A549 (cell line): ENCODE measurements around the gene TASP1. TPM values are rescaled to one million over a fixed set of nuclear protein-coding genes. Genes with fewer than 3 reads are reported as not detected.

Experiments
- ATAC-seq, 2 experiments: fragments of 200-7000 bp in 1 of 2; fragments of >200 bp in 1 of 2; cut with Nextera tagmentation in 1 of 2; cut with Tn5 transposase in 1 of 2; 3 replicates each; pipeline versions ENCODE4 v1.8.0 to v1.9.1; 2018 to 2020; ENCODE audit warnings: mild to moderate bottlenecking in 1 of 2, moderate library complexity in 1 of 2
- CTCF ChIA-PET: fragments of 300-600 bp; sonication (Branson Sonifier 250); formaldehyde crosslinking; extraction: SDS; loops from one replicate; lab custom pipeline; 2021; ENCODE audit warnings: antibody characterized with exemption, inconsistent platforms; lab: Yijun Ruan, JAX
- POLR2A ChIA-PET: fragments of 350-600 bp; formaldehyde crosslinking; extraction: SDS; loops from one replicate; lab custom pipeline; 2021; ENCODE audit warnings: antibody characterized with exemption, inconsistent platforms; lab: Yijun Ruan, JAX
- DNase-seq, 2 experiments: peaks; one replicate each; pipeline versions ENCODE4 v3.0.0 to v3.0.0-alpha.2; 2011 to 2016; ENCODE audit warnings: low read depth in 1 of 2, low spot score in 1 of 2
- FAIRE-seq: peaks from 2 replicates; lab custom pipeline; 2011; peaks lifted over from hg19 to GRCh38; lab: Jason Lieb, UNC
- H3K27ac ChIP-seq, 2 experiments: fragments of >200 bp; sonication (Bioruptor Twin); formaldehyde crosslinking; 3 replicates each; pipeline ENCODE4 v1.5.1; 2016 to 2017
- H3K4me1 ChIP-seq: fragments of >200 bp; sonication (Bioruptor Twin); formaldehyde crosslinking; 3 replicates; pipeline ENCODE4 v1.6.1; 2016
- H3K4me2 ChIP-seq: fragments of >200 bp; sonication (Bioruptor Twin); formaldehyde crosslinking; 3 replicates; pipeline ENCODE4 v1.6.1; 2016
- H3K4me3 ChIP-seq: fragments of >200 bp; sonication (Bioruptor Twin); formaldehyde crosslinking; 3 replicates; pipeline ENCODE4 v1.5.1; 2016
- H3K9me3 ChIP-seq: fragments of >200 bp; sonication (Bioruptor Twin); formaldehyde crosslinking; 3 replicates; pipeline ENCODE4 v1.6.1; 2016
- CBX2 ChIP-seq: fragments of 200-600 bp; sonication (generic); IDR thresholded peaks from 2 replicates; pipeline ENCODE4 v1.6.1; 2016; ENCODE audit warnings: low read depth, mild to moderate bottlenecking, borderline replicate concordance
- CEBPB ChIP-seq, 2 experiments: fragments of >200 bp in 1 of 2; sonication (Bioruptor Twin) in 1 of 2; formaldehyde crosslinking in 1 of 2; IDR thresholded peaks; 2 replicates each; pipeline ENCODE4 v1.6.1; 2012 to 2016
- CHD2 ChIP-seq: fragments of 150-350 bp; IDR thresholded peaks from 2 replicates; pipeline ENCODE4 v1.6.1; 2014; ENCODE audit warnings: low read length; ENCODE audit not compliant: partially characterized antibody
- EP300 ChIP-seq, 2 experiments: fragments of >200 bp; sonication (Bioruptor Twin); formaldehyde crosslinking; IDR thresholded peaks; 2 replicates in 1 of 2; 3 replicates in 1 of 2; pipeline ENCODE4 v1.6.1; 2016 to 2017
- ESRRA ChIP-seq: fragments of 150-350 bp; IDR thresholded peaks from 2 replicates; pipeline ENCODE4 v1.6.1; 2014; ENCODE audit warnings: mild to moderate bottlenecking, low read length, borderline replicate concordance
- FOSL2 ChIP-seq, 2 experiments: fragments of 450-650 bp in 1 of 2; fragments of >200 bp in 1 of 2; sonication (Bioruptor Twin) in 1 of 2; formaldehyde crosslinking; IDR thresholded peaks; 2 replicates each; pipeline versions ENCODE4 v1.5.0 to v1.6.1; 2016 to 2020; ENCODE audit warnings: mild to moderate bottlenecking in 1 of 2, moderate library complexity in 1 of 2
- MAFK ChIP-seq: fragments of 450-650 bp; IDR thresholded peaks from 2 replicates; pipeline ENCODE4 v1.6.1; 2014; ENCODE audit not compliant: partially characterized antibody
- NFE2L2 ChIP-seq: fragments of 150-350 bp; conservative IDR thresholded peaks from 2 replicates; pipeline ENCODE4 v1.6.1; 2014; ENCODE audit warnings: low read length
- NPAS2 ChIP-seq: fragments of 250-450 bp; sonication (Bioruptor Pico); IDR thresholded peaks from 2 replicates; pipeline ENCODE4 v1.8.0; 2022; ENCODE audit warnings: mild to moderate bottlenecking, moderate library complexity, borderline replicate concordance
- RNF2 ChIP-seq: fragments of 200-600 bp; sonication (generic); IDR thresholded peaks from 2 replicates; pipeline ENCODE4 v1.6.1; 2016; ENCODE audit warnings: low read depth, mild to moderate bottlenecking, antibody characterized with exemption, moderate library complexity, borderline replicate concordance
- TFCP2L1 ChIP-seq: fragments of 250-450 bp; sonication (Bioruptor Pico); IDR thresholded peaks from 2 replicates; pipeline ENCODE4 v1.5.0; 2021; ENCODE audit warnings: mild to moderate bottlenecking
- ZC3H11A ChIP-seq: fragments of 450-650 bp; IDR thresholded peaks from 2 replicates; pipeline ENCODE4 v1.6.1; 2014; ENCODE audit warnings: antibody characterized with exemption, mild to moderate bottlenecking
- ZSCAN20 ChIP-seq: fragments of 250-450 bp; sonication (Bioruptor Pico); IDR thresholded peaks from 2 replicates; pipeline ENCODE4 v1.8.0; 2022; ENCODE audit warnings: mild to moderate bottlenecking, moderate library complexity
- whole genome bisulfite sequencing: methylation state at CpG from one replicate; pipeline ENCODE4 v1.1.6; 2017; ENCODE audit errors: missing lambda C conversion rate; 5-methylcytosine and 5-hydroxymethylcytosine counted together
- polyA plus RNA-seq, 4 experiments: library from polyadenylated mRNA; depleted of rRNA in 3 of 4; stranded (reverse); fragments of >200 nt; fragmentation: RNase III in 1 of 4; extraction: RNeasy Plus Mini Kit Qiagen cat#74134 plus additional on column Dnase treatment in 1 of 4; gene quantifications; 2 replicates in 3 of 4; 3 replicates in 1 of 4; pipeline ENCODE4 v1.2.3, GENCODE V29; 2011 to 2017
- TF ChIP-seq, protein P1 (sequence below): fragments of 150-350 bp; IDR thresholded peaks from 2 replicates; pipeline ENCODE4 v1.6.1; 2014; ENCODE audit warnings: low read depth, mild to moderate bottlenecking, low read length
- TF ChIP-seq, protein P2 (sequence below): fragments of >200 bp; sonication (Bioruptor Twin); formaldehyde crosslinking; IDR thresholded peaks from 3 replicates; pipeline ENCODE4 v1.5.1; 2016
- TF ChIP-seq, protein P3 (sequence below): IDR thresholded peaks from 2 replicates; pipeline ENCODE4 v1.6.1; 2012
- TF ChIP-seq, protein P4 (sequence below): IDR thresholded peaks from 2 replicates; pipeline ENCODE4 v1.6.1; 2012
- TF ChIP-seq, protein P5 (sequence below): fragments of 250-450 bp; sonication (Bioruptor Pico); IDR thresholded peaks from 2 replicates; pipeline ENCODE4 v1.5.0; 2021; ENCODE audit warnings: mild to moderate bottlenecking, moderate library complexity, borderline replicate concordance

The TASP1 gene
- polyA plus RNA-seq, 2 of the 4 experiments (the other 2 are of a cell fraction): 9.5 to 18.2 TPM

DNA sequence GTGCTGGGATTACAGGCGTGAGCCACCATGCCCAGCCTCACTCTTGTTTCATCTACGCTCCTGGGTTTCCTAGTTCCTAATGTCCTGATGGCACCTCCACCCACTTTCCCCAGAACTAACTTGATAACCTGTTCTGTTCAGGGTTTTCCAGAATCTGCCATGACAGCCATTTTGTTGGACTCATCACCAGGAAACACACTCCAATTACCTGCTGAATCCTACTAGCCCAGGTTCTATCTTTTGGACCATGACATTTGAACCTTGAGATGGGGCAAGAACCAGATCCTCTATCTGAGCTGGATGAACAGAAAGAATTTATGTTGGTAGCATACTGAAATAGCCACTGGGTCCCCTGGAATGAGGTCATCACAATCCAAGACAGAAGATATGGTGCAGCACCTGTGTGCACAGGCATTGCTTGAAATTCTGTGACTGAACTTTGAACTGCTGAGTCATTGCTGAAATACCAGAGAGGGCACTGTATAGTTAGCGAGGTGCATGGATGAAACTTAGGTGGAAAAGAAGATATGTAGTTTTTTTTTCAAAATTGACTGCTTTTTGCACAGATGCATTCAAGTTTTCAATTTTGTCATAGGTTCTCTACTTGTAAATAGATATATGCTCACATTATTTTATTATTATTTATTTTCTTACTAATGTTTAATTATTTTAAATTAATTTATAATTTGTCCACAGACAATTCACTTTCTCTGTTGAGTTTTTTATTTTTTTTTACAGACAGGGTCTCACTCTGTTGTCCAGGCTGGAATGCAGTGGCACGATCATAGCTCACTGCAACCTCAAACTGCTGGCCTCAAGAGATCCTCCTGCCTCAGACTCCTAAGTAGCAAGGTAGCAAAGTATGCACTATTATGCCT lies 42.8 kb upstream of the TASP1 start:
- H3K27ac ChIP-seq: peak overlapping the region; percentile 29 to 77
- H3K9me3 ChIP-seq: no peaks in the 10 kb centered on the region
- TF ChIP-seq, protein P1, sequence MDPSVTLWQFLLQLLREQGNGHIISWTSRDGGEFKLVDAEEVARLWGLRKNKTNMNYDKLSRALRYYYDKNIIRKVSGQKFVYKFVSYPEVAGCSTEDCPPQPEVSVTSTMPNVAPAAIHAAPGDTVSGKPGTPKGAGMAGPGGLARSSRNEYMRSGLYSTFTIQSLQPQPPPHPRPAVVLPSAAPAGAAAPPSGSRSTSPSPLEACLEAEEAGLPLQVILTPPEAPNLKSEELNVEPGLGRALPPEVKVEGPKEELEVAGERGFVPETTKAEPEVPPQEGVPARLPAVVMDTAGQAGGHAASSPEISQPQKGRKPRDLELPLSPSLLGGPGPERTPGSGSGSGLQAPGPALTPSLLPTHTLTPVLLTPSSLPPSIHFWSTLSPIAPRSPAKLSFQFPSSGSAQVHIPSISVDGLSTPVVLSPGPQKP: no peak
- TF ChIP-seq EP300 (IDR thresholded peaks at IDR 0.05): no peak
- peak; percentile 96 for TF ChIP-seq MAFK
- peak; percentile 94 for TF ChIP-seq NFE2L2
- peak; percentile 37; the same call in 1 of the 2 replicates for TF ChIP-seq FOSL2 (IDR thresholded peaks at IDR 0.05)
- peak; percentile 31 for TF ChIP-seq FOSL2 (CRISPR knock-in tag; IDR thresholded peaks at IDR 0.05)
- TF ChIP-seq ESRRA: 0 out of 2 replicates have a peak, but pooled peaks have one; percentile 20
- no peak for TF ChIP-seq NPAS2
- TF ChIP-seq, protein P2, sequence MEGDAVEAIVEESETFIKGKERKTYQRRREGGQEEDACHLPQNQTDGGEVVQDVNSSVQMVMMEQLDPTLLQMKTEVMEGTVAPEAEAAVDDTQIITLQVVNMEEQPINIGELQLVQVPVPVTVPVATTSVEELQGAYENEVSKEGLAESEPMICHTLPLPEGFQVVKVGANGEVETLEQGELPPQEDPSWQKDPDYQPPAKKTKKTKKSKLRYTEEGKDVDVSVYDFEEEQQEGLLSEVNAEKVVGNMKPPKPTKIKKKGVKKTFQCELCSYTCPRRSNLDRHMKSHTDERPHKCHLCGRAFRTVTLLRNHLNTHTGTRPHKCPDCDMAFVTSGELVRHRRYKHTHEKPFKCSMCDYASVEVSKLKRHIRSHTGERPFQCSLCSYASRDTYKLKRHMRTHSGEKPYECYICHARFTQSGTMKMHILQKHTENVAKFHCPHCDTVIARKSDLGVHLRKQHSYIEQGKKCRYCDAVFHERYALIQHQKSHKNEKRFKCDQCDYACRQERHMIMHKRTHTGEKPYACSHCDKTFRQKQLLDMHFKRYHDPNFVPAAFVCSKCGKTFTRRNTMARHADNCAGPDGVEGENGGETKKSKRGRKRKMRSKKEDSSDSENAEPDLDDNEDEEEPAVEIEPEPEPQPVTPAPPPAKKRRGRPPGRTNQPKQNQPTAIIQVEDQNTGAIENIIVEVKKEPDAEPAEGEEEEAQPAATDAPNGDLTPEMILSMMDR: no peak
- no peak for TF ChIP-seq ZSCAN20 (CRISPR knock-in tag)
- TF ChIP-seq CEBPB (IDR thresholded peaks at IDR 0.05): 0 out of 4 replicates have a peak, but pooled peaks of 1 of the 2 experiments have one; percentile 3
- TF ChIP-seq RNF2: no peak
- TF ChIP-seq CBX2: no peak
- TF ChIP-seq, protein P3, sequence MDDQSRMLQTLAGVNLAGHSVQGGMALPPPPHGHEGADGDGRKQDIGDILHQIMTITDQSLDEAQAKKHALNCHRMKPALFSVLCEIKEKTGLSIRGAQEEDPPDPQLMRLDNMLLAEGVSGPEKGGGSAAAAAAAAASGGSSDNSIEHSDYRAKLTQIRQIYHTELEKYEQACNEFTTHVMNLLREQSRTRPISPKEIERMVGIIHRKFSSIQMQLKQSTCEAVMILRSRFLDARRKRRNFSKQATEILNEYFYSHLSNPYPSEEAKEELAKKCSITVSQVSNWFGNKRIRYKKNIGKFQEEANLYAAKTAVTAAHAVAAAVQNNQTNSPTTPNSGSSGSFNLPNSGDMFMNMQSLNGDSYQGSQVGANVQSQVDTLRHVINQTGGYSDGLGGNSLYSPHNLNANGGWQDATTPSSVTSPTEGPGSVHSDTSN: no peak
- TF ChIP-seq, protein P4, sequence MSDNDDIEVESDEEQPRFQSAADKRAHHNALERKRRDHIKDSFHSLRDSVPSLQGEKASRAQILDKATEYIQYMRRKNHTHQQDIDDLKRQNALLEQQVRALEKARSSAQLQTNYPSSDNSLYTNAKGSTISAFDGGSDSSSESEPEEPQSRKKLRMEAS: no peak
- peak; percentile 63 to 67 for DNase-seq
- peak overlapping the region; percentile 50 for H3K4me2 ChIP-seq
- POLR2A ChIA-PET: interaction anchor here (1.1 kb wide), 1 partner anchor 104 kb away, joined by 3 read pairs; no protein-coding TSS in a partner anchor
- H3K4me1 ChIP-seq: peaks cover 13% of the 10 kb centered on the region
- peak; percentile 75 to 91 for ATAC-seq
- 56% methylated on average over 4 of the region's 4 CpGs for WGBS
- H3K4me3 ChIP-seq: no peak overlapping the region
- CTCF ChIA-PET: interaction anchor here (0.8 kb wide), 1 partner anchor 406 kb away, joined by 3 read pairs; no protein-coding TSS in a partner anchor
- peak; percentile 91 for FAIRE-seq

DNA sequence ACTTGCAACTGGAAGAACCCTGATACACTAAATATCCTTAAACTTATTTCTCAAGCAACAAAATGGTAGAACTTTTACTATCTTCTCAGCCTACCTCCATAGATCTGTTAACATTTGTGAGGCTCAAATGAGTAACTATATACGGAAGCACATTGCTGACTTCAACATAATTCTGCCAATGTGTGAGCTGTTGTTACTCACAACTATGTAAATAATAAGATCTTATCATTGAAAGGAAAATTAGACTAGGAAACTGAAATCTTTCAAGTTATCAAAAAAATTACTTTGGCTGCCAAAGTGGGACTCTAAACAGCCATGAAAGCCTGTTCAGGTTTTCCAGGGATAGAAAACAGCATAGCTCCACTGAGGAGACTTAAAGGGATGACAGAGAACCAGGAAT lies 40.2 kb upstream of the TASP1 start:
- Histone ChIP-seq H3K4me2 (no peak overlapping the region), H3K9me3 (no peaks in the 10 kb centered on the region), H3K4me1 (peaks cover 13% of the 10 kb centered on the region), H3K4me3 (no peak overlapping the region), H3K27ac (no peak overlapping the region)
- TF ChIP-seq TFCP2L1 (CRISPR knock-in tag) (no peak), CEBPB (IDR thresholded peaks at IDR 0.05) (no peak), CHD2 (no peak), ZC3H11A (no peak)
- TF ChIP-seq, protein P5, sequence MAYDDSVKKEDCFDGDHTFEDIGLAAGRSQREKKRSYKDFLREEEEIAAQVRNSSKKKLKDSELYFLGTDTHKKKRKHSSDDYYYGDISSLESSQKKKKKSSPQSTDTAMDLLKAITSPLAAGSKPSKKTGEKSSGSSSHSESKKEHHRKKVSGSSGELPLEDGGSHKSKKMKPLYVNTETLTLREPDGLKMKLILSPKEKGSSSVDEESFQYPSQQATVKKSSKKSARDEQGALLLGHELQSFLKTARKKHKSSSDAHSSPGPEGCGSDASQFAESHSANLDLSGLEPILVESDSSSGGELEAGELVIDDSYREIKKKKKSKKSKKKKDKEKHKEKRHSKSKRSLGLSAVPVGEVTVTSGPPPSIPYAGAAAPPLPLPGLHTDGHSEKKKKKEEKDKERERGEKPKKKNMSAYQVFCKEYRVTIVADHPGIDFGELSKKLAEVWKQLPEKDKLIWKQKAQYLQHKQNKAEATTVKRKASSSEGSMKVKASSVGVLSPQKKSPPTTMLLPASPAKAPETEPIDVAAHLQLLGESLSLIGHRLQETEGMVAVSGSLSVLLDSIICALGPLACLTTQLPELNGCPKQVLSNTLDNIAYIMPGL (CRISPR knock-in tag): no peak
- TF ChIP-seq, protein P1: no peak
- POLR2A ChIA-PET: no interaction called here
- ATAC-seq (no peak), DNase-seq (no peak), FAIRE-seq (no peak)
- 82% methylated on average over 1 of the region's 1 CpG for WGBS
- CTCF ChIA-PET: interaction anchor here (1.2 kb wide), 1 partner anchor 560 kb away, joined by 3 read pairs; no protein-coding TSS in a partner anchor
